OCI-LY1 (cell line): ENCODE measurements around the gene ID2.

ENCODE experiments used
- H2AFZ ChIP-seq: fragments of 200-600 bp; sonication (generic), shearing (Covaris generic); 2 replicates; pipeline ENCODE4 v1.6.0; 2014; ENCODE audit warnings: antibody characterized with exemption, mild to moderate bottlenecking, low read length
- H3F3A ChIP-seq: fragments of 200-600 bp; sonication (generic), shearing (Covaris generic); 2 replicates; pipeline ENCODE4 v1.6.0; 2014; ENCODE audit warnings: mild to moderate bottlenecking, antibody characterized with exemption, low read length, moderate library complexity; ENCODE audit not compliant: insufficient read depth
- H3K27ac ChIP-seq: fragments of 200-600 bp; sonication (generic); 2 replicates; pipeline ENCODE4 v1.5.1; 2014; ENCODE audit warnings: low read length, mixed run types, mild to moderate bottlenecking, low read depth; ENCODE audit not compliant: poor library complexity, severe bottlenecking
- H3K27me3 ChIP-seq: fragments of 200-600 bp; sonication (generic); 2 replicates; pipeline ENCODE4 v1.6.0; 2014; ENCODE audit warnings: antibody characterized with exemption, mild to moderate bottlenecking, low read length, moderate library complexity; ENCODE audit not compliant: insufficient read depth
- H3K36me3 ChIP-seq: fragments of 200-600 bp; sonication (generic); 2 replicates; pipeline ENCODE4 v1.6.1; 2014; ENCODE audit warnings: mild to moderate bottlenecking, antibody characterized with exemption, low read length, moderate library complexity, mixed read lengths; ENCODE audit not compliant: insufficient read depth
- H3K4me1 ChIP-seq: fragments of 200-600 bp; sonication (generic); 2 replicates; pipeline ENCODE4 v1.5.1; 2014; ENCODE audit warnings: mild to moderate bottlenecking, low read length, moderate library complexity; ENCODE audit not compliant: insufficient read depth, severe bottlenecking
- H3K4me2 ChIP-seq: fragments of 200-600 bp; sonication (generic), shearing (Covaris generic); 2 replicates; pipeline ENCODE4 v1.6.1; 2014; ENCODE audit warnings: low read length
- H3K4me3 ChIP-seq: fragments of 200-600 bp; sonication (generic); 2 replicates; pipeline ENCODE4 v1.5.1; 2014; ENCODE audit warnings: low read length, low read depth, mild to moderate bottlenecking, mixed read lengths; ENCODE audit not compliant: poor library complexity, severe bottlenecking
- H3K79me2 ChIP-seq: fragments of 200-600 bp; shearing (Covaris generic); 2 replicates; pipeline ENCODE4 v1.6.1; 2016; ENCODE audit warnings: mixed run types, low read length, mixed read lengths; ENCODE audit not compliant: insufficient read depth
- H3K9ac ChIP-seq: fragments of 200-600 bp; sonication (generic), shearing (Covaris generic); 2 replicates; pipeline ENCODE4 v1.6.1; 2014; ENCODE audit warnings: mild to moderate bottlenecking, low read length, mixed read lengths
- H3K9me2 ChIP-seq: fragments of 200-600 bp; sonication (generic), shearing (Covaris generic); 2 replicates; pipeline ENCODE4 v1.6.1; 2014; ENCODE audit warnings: low read depth, mild to moderate bottlenecking, low read length, mixed read lengths
- H3K9me3 ChIP-seq: fragments of 200-600 bp; shearing (Covaris generic); 2 replicates; pipeline ENCODE4 v1.6.1; 2014; ENCODE audit warnings: low read length, mixed read lengths
- H4K20me1 ChIP-seq: fragments of 200-600 bp; sonication (generic), shearing (Covaris generic); 2 replicates; pipeline ENCODE4 v1.6.0; 2016; ENCODE audit warnings: mild to moderate bottlenecking, low read length; ENCODE audit not compliant: insufficient read depth
- CTCF ChIP-seq: fragments of 200-600 bp; sonication (generic), shearing (Covaris generic); IDR thresholded peaks from 2 replicates; pipeline ENCODE4 v1.5.1; 2017; ENCODE audit warnings: mild to moderate bottlenecking, antibody characterized with exemption, low read length, moderate library complexity, mixed read lengths
- EZH2 ChIP-seq: fragments of 200-600 bp; sonication (generic), shearing (Covaris generic); IDR thresholded peaks from 2 replicates; pipeline ENCODE4 v1.8.0; 2017; ENCODE audit warnings: borderline replicate concordance, mixed run types, mild to moderate bottlenecking, antibody characterized with exemption, low read length, moderate library complexity, mixed read lengths

The ID2 gene

GRCh38 chr2:8652774-8653426 is 29.0 kb upstream of the ID2 start:
- H3K27ac ChIP-seq = no peak overlapping the region
- no peaks in the 10 kb centered on the region for H3K27me3 ChIP-seq

GRCh38 chr2:8653485-8653884 is 28.4 kb upstream of the ID2 start:
- Histone ChIP-seq H3K27ac (no peak overlapping the region), H3K27me3 (no peaks in the 10 kb centered on the region), H3K9me3 (no peaks in the 10 kb centered on the region), H3K36me3 (no peaks in the 10 kb centered on the region), H3F3A (no peaks in the 10 kb centered on the region), H3K4me2 (peak overlapping the region; percentile 0; the same call in 1 of the 2 replicates), H3K9ac (no peak overlapping the region), H2AFZ (no peak overlapping the region), H3K4me3 (no peak overlapping the region), H3K4me1 (peaks cover 22% of the 10 kb centered on the region), H4K20me1 (no peaks in the 10 kb centered on the region), H3K9me2 (no peaks in the 10 kb centered on the region), H3K79me2 (no peaks in the 10 kb centered on the region)
- TF ChIP-seq EZH2 (no peak), CTCF (no peak)

More at GRCh38 chr2:8652774-8653426, 29.0 kb upstream of the ID2 start:
- Histone ChIP-seq H2AFZ (no peak overlapping the region), H3K4me1 (peaks cover 22% of the 10 kb centered on the region), H3K9ac (no peak overlapping the region), H3K9me3 (peaks cover 4% of the 10 kb centered on the region; the same call in 1 of the 2 replicates), H3K9me2 (no peaks in the 10 kb centered on the region), H3K36me3 (no peaks in the 10 kb centered on the region), H4K20me1 (no peaks in the 10 kb centered on the region), H3K79me2 (no peaks in the 10 kb centered on the region), H3K4me2 (peak overlapping the region; percentile 0; the same call in 1 of the 2 replicates), H3K4me3 (no peak overlapping the region), H3F3A (no peaks in the 10 kb centered on the region)
- TF ChIP-seq CTCF (no peak), EZH2 (no peak)

- no peaks in the 10 kb centered on the region for H4K20me1 ChIP-seq
- no peaks in the 10 kb centered on the region for H3F3A ChIP-seq
- H3K9me2 ChIP-seq = no peaks in the 10 kb centered on the region
- no peaks in the 10 kb centered on the region for H3K36me3 ChIP-seq
- no peak overlapping the region; the same call in 1 of the 2 replicates for H3K4me2 ChIP-seq
- no peak overlapping the region for H3K27ac ChIP-seq
- no peak overlapping the region for H2AFZ ChIP-seq
- no peak overlapping the region for H3K4me3 ChIP-seq
- H3K27me3 ChIP-seq = no peaks in the 10 kb centered on the region
- no peaks in the 10 kb centered on the region for H3K9me3 ChIP-seq
- H3K4me1 ChIP-seq = peaks cover 22% of the 10 kb centered on the region
- H3K9ac ChIP-seq = no peak overlapping the region
- no peaks in the 10 kb centered on the region for H3K79me2 ChIP-seq
- TF ChIP-seq EZH2 (no peak), CTCF (no peak)
These were observed 27.8 kb upstream of the ID2 start for GRCh38 chr2:8654041-8654440.
